Esophagus squamous epithelium (tissue), 5 donors: Measurements from ENCODE around the gene ADD3. TPM values are rescaled to one million over a fixed set of nuclear protein-coding genes. Genes with fewer than 3 reads are reported as not detected.

Source experiments
- DNase-seq: peaks from one replicate; lab custom pipeline; 2025; lab: John Stamatoyannopoulos, UW
- H3K27ac ChIP-seq, 4 donors: fragments of 200-600 bp; sonication (generic); one replicate each; pipeline ENCODE4 v1.5.1; 2016 to 2019; ENCODE audit warnings: mild to moderate bottlenecking in 1 of 4
- H3K27me3 ChIP-seq, 4 donors: fragments of 200-600 bp; sonication (generic); 1 replicate in 3 of 4; 2 replicates in 1 of 4; pipeline versions ENCODE4 v1.5.1 to v1.6.0; 2017 to 2021; ENCODE audit warnings: antibody characterized with exemption in 1 of 4
- H3K36me3 ChIP-seq, 3 donors: fragments of 200-600 bp; sonication (generic); one replicate each; pipeline ENCODE4 v1.5.1; 2016 to 2019
- H3K4me1 ChIP-seq, 3 donors: fragments of 200-600 bp; sonication (generic); one replicate each; pipeline ENCODE4 v1.5.1; 2017 to 2019
- H3K4me3 ChIP-seq, 4 donors: fragments of 200-600 bp; sonication (generic); 1 replicate in 3 of 4; 2 replicates in 1 of 4; pipeline ENCODE4 v1.5.1; 2016 to 2019; ENCODE audit warnings: mild to moderate bottlenecking in 2 of 4, moderate library complexity in 1 of 4
- H3K9me3 ChIP-seq, 3 donors: fragments of 200-600 bp; sonication (generic); one replicate each; pipeline ENCODE4 v1.5.1; 2016 to 2019
- CTCF ChIP-seq, 6 experiments: fragments of 450-650 bp in 4 of 6; fragments of 200-600 bp in 2 of 6; sonication (generic) in 2 of 6; IDR thresholded peaks; one replicate each; pipeline ENCODE4 v1.5.1; 2016 to 2019; ENCODE audit warnings: antibody characterized with exemption in 6 of 6, mild to moderate bottlenecking in 4 of 6, moderate library complexity in 4 of 6
- POLR2A ChIP-seq, 4 donors: fragments of 450-650 bp; IDR thresholded peaks; one replicate each; pipeline ENCODE4 v1.6.1; 2017; ENCODE audit warnings: antibody characterized with exemption in 4 of 4, mild to moderate bottlenecking in 4 of 4, moderate library complexity in 3 of 4
- WGBS, 2 donors: methylation state at CpG; one replicate each; pipeline ENCODE4 v1.1.5; 2018; 5-methylcytosine and 5-hydroxymethylcytosine counted together
- intact Hi-C: fragments of 100-400 bp; cut with DNase I; formaldehyde crosslinking; loops from one replicate; pipeline ENCODE4 v1.15.0; 2022
- total RNA-seq, 4 donors: library from RNA; depleted of rRNA; stranded (reverse); fragments of >200 nt; gene quantifications; one replicate each; pipeline ENCODE4 v1.1.0, GENCODE V29; 2016
- donor health status: DM: yes; HTN: yes; CAD: no.

ADD3 gene
- total RNA-seq, 4 donors from 2014 or later, result 52.5 to 214 (median 145) TPM

GRCh38 chr10:110007161-110007700, 553 bp upstream of the ADD3 start:
- DNase-seq, result peak; percentile 41
- Histone ChIP-seq H3K36me3 (no peaks in the 10 kb centered on the region), H3K9me3 (no peaks in the 10 kb centered on the region), H3K27me3 (no peaks in the 10 kb centered on the region), H3K4me1 (peaks cover 13 to 91% (median 21%) of the 10 kb centered on the region in 3 donors), H3K4me3 (peak overlapping the region; percentile 86 to 96 (median 90)), H3K27ac (peak overlapping the region; percentile 85 to 95 (median 94))
- no peak for TF ChIP-seq CTCF (IDR thresholded peaks at IDR 0.05)
- peak in 1 of 4 donors; percentile 25 for TF ChIP-seq POLR2A (IDR thresholded peaks at IDR 0.05)
- 7 to 8% methylated on average over 3 to 31 of the region's 41 CpGs for WGBS, 2 donors
- intact Hi-C loops, result loop anchor here (10.0 kb wide), 1 partner anchor 112 kb away; no protein-coding TSS in a partner anchor

GRCh38 chr10:110008518-110009339, 945 bp downstream of the ADD3 start:
- no peak for TF ChIP-seq POLR2A (IDR thresholded peaks at IDR 0.05)
- peak in 1 of 6 experiments; percentile 6 for TF ChIP-seq CTCF (IDR thresholded peaks at IDR 0.05)
- Histone ChIP-seq H3K4me1 (peaks cover 15 to 91% (median 21%) of the 10 kb centered on the region in 3 donors), H3K36me3 (no peaks in the 10 kb centered on the region), H3K4me3 (peak overlapping the region; percentile 86 to 96 (median 90)), H3K27me3 (no peaks in the 10 kb centered on the region), H3K27ac (peak overlapping the region; percentile 85 to 95 (median 94)), H3K9me3 (no peaks in the 10 kb centered on the region)
- DNase-seq, result peak; percentile 10
- WGBS, 2 donors, result 4 to 8% methylated on average over 16 to 25 of the region's 30 CpGs
- intact Hi-C loops, result loop anchor here (10.0 kb wide), 1 partner anchor 114 kb away; no protein-coding TSS in a partner anchor

- H3K36me3 ChIP-seq, result no peaks in the 10 kb centered on the region
- no peak for DNase-seq
- intact Hi-C loops, result loop anchor here (10.0 kb wide), 1 partner anchor 115 kb away; no protein-coding TSS in a partner anchor
- peaks cover 21 to 86% (median 22%) of the 10 kb centered on the region in 3 donors for H3K4me1 ChIP-seq
- peak overlapping the region in 3 of 4 donors; percentile 21 to 94 (median 94) for H3K27ac ChIP-seq
- H3K4me3 ChIP-seq, result peak overlapping the region; percentile 86 to 96 (median 90)
- TF ChIP-seq CTCF (IDR thresholded peaks at IDR 0.05) (no peak), POLR2A (IDR thresholded peaks at IDR 0.05) (no peak)
- no peaks in the 10 kb centered on the region for H3K27me3 ChIP-seq
- WGBS, 2 donors, result 53 to 65% methylated on average over 4 of the region's 4 CpGs
- H3K9me3 ChIP-seq, result no peaks in the 10 kb centered on the region
These were observed 2.1 kb downstream of the ADD3 start for GRCh38 chr10:110009736-110010475.

- WGBS, 2 donors, result 61 to 63% methylated on average over 2 of the region's 2 CpGs
- TF ChIP-seq POLR2A (IDR thresholded peaks at IDR 0.05) (no peak), CTCF (IDR thresholded peaks at IDR 0.05) (no peak)
- Histone ChIP-seq H3K27ac (peak overlapping the region in 3 of 4 donors; percentile 21 to 94 (median 35)), H3K4me1 (peaks cover 21 to 82% (median 22%) of the 10 kb centered on the region in 3 donors), H3K9me3 (no peaks in the 10 kb centered on the region), H3K36me3 (no peaks in the 10 kb centered on the region), H3K4me3 (peak overlapping the region in 2 of 4 donors; percentile 86 to 94), H3K27me3 (no peaks in the 10 kb centered on the region)
- DNase-seq, result no peak
- intact Hi-C loops, result no loop called here
These were observed 2.9 kb downstream of the ADD3 start for GRCh38 chr10:110010486-110011378.
